Measurements from ENCODE around the gene CCDC85C. TPM values are rescaled to one million over a fixed set of nuclear protein-coding genes. Genes with fewer than 3 reads are reported as not detected.

The CCDC85C gene
- total RNA-seq, 2 experiments from 2014 or later: 5.8 to 7.5 TPM

- Histone ChIP-seq H3K27ac (ENCODE audit: low read depth in 1 of 2, low read length in 2 of 2) (no peak overlapping the region), H3K9me3 (ENCODE audit: control insufficient read depth in 1 of 2, insufficient read depth in 1 of 2, low read length in 2 of 2) (no peaks in the 10 kb centered on the region), H3K36me3 (ENCODE audit: insufficient read depth, low read length) (no peaks in the 10 kb centered on the region), H3K4me3 (ENCODE audit: low read length) (no peak overlapping the region), H3K4me1 (ENCODE audit: insufficient read depth, low read length) (peaks cover 26% of the 10 kb centered on the region), H3K27me3 (ENCODE audit: control insufficient read depth in 1 of 2, insufficient read depth in 2 of 2, low read length in 2 of 2) (no peaks in the 10 kb centered on the region)
- DNase-seq: no peak
- ChIA-PET CTCF (no interaction called here), POLR2A (no interaction called here)
- Mint-ChIP-seq H3K36me3 (ENCODE audit: low read depth) (no peaks in the 10 kb centered on the region), H3K27ac (no peak overlapping the region), H3K9me3 (no peaks in the 10 kb centered on the region), H3K4me1 (ENCODE audit: low read depth) (peaks cover 22% of the 10 kb centered on the region), H3K27me3 (no peaks in the 10 kb centered on the region), H3K4me3 (no peak overlapping the region)
- no peak for ATAC-seq (ENCODE audit: poor library complexity)
- TF ChIP-seq CTCF (IDR thresholded peaks at IDR 0.05): no peak
- intact Hi-C loops (cut with DNase I, micrococcal nuclease): no loop called here
These were observed 13.1 kb downstream of the CCDC85C start for GRCh38 chr14:99590746-99591555.

- CTCF ChIA-PET: no interaction called here
- intact Hi-C loops (cut with DNase I, micrococcal nuclease): no loop called here
- H3K9me3 ChIP-seq (ENCODE audit: control insufficient read depth in 1 of 2, insufficient read depth in 1 of 2, low read length in 2 of 2): no peaks in the 10 kb centered on the region
- H3K27ac Mint-ChIP-seq: no peak overlapping the region
- peaks cover 15% of the 10 kb centered on the region for H3K4me1 Mint-ChIP-seq (ENCODE audit: low read depth)
- DNase-seq: no peak
- H3K36me3 ChIP-seq (ENCODE audit: insufficient read depth, low read length): no peaks in the 10 kb centered on the region
- no peak for TF ChIP-seq CTCF (IDR thresholded peaks at IDR 0.05)
- no peak overlapping the region for H3K27ac ChIP-seq (ENCODE audit: low read depth in 1 of 2, low read length in 2 of 2)
- POLR2A ChIA-PET: no interaction called here
- no peaks in the 10 kb centered on the region for H3K27me3 Mint-ChIP-seq
- ATAC-seq (ENCODE audit: poor library complexity): no peak
- no peaks in the 10 kb centered on the region for H3K9me3 Mint-ChIP-seq
- no peaks in the 10 kb centered on the region for H3K27me3 ChIP-seq (ENCODE audit: control insufficient read depth in 1 of 2, insufficient read depth in 2 of 2, low read length in 2 of 2)
- peaks cover 16% of the 10 kb centered on the region for H3K4me1 ChIP-seq (ENCODE audit: insufficient read depth, low read length)
- no peaks in the 10 kb centered on the region for H3K36me3 Mint-ChIP-seq (ENCODE audit: low read depth)
- H3K4me3 Mint-ChIP-seq: no peak overlapping the region
- no peak overlapping the region for H3K4me3 ChIP-seq (ENCODE audit: low read length)
These were observed 14.1 kb downstream of the CCDC85C start for GRCh38 chr14:99589651-99590530.

GRCh38 chr14:99589031-99589441 is 15.0 kb downstream of the CCDC85C start:
- no peak overlapping the region for H3K27ac ChIP-seq (ENCODE audit: low read depth in 1 of 2, low read length in 2 of 2)
- no peaks in the 10 kb centered on the region for H3K27me3 ChIP-seq (ENCODE audit: control insufficient read depth in 1 of 2, insufficient read depth in 2 of 2, low read length in 2 of 2)
- POLR2A ChIA-PET: no interaction called here
- Mint-ChIP-seq H3K4me1 (ENCODE audit: low read depth) (peaks cover 11% of the 10 kb centered on the region), H3K9me3 (no peaks in the 10 kb centered on the region), H3K27ac (no peak overlapping the region), H3K4me3 (no peak overlapping the region), H3K36me3 (ENCODE audit: low read depth) (no peaks in the 10 kb centered on the region), H3K27me3 (no peaks in the 10 kb centered on the region)
- CTCF ChIA-PET: no interaction called here
- H3K36me3 ChIP-seq (ENCODE audit: insufficient read depth, low read length): no peaks in the 10 kb centered on the region
- intact Hi-C loops (cut with DNase I, micrococcal nuclease): no loop called here
- no peak for ATAC-seq (ENCODE audit: poor library complexity)
- TF ChIP-seq CTCF (IDR thresholded peaks at IDR 0.05): no peak
- H3K4me1 ChIP-seq (ENCODE audit: insufficient read depth, low read length): peaks cover 7% of the 10 kb centered on the region
- H3K4me3 ChIP-seq (ENCODE audit: low read length): no peak overlapping the region
- no peaks in the 10 kb centered on the region for H3K9me3 ChIP-seq (ENCODE audit: control insufficient read depth in 1 of 2, insufficient read depth in 1 of 2, low read length in 2 of 2)
- no peak for DNase-seq
